ENCODE data around the gene HEBP2.

DNA sequence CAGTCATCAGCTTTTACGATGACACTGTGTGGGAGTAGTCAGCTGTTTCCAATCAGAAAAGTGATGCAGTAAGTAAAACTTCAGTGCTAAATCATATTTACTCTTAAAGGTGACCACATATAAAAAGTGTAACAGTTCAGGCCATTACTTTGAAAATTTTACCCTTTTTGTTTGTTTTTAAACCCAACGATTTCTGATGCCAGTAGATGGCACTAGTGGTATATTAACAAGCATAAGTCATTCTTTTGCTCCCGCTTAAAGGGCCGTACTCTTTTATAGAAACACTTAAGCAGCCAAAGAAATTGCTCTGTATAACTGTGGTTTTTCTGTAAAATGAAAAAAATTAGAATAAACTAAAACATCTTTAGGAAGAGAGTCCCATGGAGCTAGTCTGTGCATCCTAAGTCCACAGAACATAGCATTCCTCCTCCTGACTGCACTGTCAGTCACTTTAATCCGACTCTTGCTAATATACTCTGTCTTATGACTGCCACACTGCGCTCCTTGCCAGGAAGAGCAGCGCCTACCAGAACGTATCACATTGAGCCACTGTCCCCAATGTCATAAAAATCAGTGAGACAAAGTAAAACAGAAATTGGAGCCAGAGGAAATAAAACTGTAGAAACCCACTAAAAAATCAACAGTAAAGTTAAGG is 25.0 kb downstream of the HEBP2 start:
- TF ChIP-seq, protein P1, sequence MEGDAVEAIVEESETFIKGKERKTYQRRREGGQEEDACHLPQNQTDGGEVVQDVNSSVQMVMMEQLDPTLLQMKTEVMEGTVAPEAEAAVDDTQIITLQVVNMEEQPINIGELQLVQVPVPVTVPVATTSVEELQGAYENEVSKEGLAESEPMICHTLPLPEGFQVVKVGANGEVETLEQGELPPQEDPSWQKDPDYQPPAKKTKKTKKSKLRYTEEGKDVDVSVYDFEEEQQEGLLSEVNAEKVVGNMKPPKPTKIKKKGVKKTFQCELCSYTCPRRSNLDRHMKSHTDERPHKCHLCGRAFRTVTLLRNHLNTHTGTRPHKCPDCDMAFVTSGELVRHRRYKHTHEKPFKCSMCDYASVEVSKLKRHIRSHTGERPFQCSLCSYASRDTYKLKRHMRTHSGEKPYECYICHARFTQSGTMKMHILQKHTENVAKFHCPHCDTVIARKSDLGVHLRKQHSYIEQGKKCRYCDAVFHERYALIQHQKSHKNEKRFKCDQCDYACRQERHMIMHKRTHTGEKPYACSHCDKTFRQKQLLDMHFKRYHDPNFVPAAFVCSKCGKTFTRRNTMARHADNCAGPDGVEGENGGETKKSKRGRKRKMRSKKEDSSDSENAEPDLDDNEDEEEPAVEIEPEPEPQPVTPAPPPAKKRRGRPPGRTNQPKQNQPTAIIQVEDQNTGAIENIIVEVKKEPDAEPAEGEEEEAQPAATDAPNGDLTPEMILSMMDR (IDR thresholded peaks at IDR 0.05; ENCODE audit: extremely low read depth in 1 of 2, insufficient read depth in 1 of 2, low read depth in 1 of 2, low read length in 2 of 2) = peak; percentile 36 to 41
- TF ChIP-seq POLR2AphosphoS5 (IDR thresholded peaks at IDR 0.05; ENCODE audit: insufficient read depth, low read depth, low read length) (no peak), POLR2A (IDR thresholded peaks at IDR 0.05; ENCODE audit: low read depth, low read length) (no peak), MYC (IDR thresholded peaks at IDR 0.05; ENCODE audit: low read depth, low read length) (no peak), JUN (IDR thresholded peaks at IDR 0.05; ENCODE audit: borderline replicate concordance, insufficient read depth, insufficient read length, low read depth) (no peak), EZH2 (IDR thresholded peaks at IDR 0.05; ENCODE audit: borderline replicate concordance, low read depth, low read length, severe bottlenecking) (no peak), FOS (IDR thresholded peaks at IDR 0.05; ENCODE audit: borderline replicate concordance, insufficient read depth, low read length) (no peak), GATA2 (IDR thresholded peaks at IDR 0.05; ENCODE audit: insufficient read depth, insufficient read length, low read depth, low read length) (no peak)

All from endothelial cell of umbilical vein (primary cell).